Measurements from ENCODE around the gene ZNF558. TPM values are rescaled to one million over a fixed set of nuclear protein-coding genes. Genes with fewer than 3 reads are reported as not detected.

The ZNF558 gene
- total and polyA plus RNA-seq, 8 donors, result 8.7 to 26.3 (median 12.3) TPM

DNA sequence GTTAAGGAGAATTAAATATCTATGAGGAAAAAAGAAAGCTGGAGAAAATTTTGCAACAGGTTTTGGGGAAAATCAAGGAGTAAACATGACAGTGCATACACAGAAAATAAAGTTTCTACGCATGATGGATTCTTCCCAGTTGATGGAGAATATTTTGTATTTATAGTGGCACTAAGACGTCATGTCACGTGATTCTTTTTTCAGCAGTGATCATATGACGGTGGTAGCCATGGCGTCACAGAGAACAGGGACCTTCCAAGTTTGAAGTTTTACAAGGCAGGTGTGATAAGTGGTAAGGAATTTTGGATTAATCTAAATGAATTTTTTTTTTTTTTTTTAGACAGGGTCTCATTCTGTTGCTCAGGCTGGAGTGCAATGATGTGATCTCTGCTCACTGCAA lies 8.6 kb upstream of the ZNF558 start:
- Histone ChIP-seq H3K9me3 (no peaks in the 10 kb centered on the region), H3K27ac (no peak overlapping the region), H3K36me3 (no peaks in the 10 kb centered on the region), H3K4me3 (no peak overlapping the region), H3K27me3 (no peaks in the 10 kb centered on the region), H3K4me1 (no peaks in the 10 kb centered on the region)
- 75 to 87% methylated on average over 5 of the region's 5 CpGs for WGBS, 2 donors
- FAIRE-seq (no peak), DNase-seq (no peak), ATAC-seq (no peak)
- TF ChIP-seq, protein P1, sequence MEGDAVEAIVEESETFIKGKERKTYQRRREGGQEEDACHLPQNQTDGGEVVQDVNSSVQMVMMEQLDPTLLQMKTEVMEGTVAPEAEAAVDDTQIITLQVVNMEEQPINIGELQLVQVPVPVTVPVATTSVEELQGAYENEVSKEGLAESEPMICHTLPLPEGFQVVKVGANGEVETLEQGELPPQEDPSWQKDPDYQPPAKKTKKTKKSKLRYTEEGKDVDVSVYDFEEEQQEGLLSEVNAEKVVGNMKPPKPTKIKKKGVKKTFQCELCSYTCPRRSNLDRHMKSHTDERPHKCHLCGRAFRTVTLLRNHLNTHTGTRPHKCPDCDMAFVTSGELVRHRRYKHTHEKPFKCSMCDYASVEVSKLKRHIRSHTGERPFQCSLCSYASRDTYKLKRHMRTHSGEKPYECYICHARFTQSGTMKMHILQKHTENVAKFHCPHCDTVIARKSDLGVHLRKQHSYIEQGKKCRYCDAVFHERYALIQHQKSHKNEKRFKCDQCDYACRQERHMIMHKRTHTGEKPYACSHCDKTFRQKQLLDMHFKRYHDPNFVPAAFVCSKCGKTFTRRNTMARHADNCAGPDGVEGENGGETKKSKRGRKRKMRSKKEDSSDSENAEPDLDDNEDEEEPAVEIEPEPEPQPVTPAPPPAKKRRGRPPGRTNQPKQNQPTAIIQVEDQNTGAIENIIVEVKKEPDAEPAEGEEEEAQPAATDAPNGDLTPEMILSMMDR (IDR thresholded peaks at IDR 0.05), result no peak
- intact Hi-C loops (cut with DNase I), result no loop called here

DNA sequence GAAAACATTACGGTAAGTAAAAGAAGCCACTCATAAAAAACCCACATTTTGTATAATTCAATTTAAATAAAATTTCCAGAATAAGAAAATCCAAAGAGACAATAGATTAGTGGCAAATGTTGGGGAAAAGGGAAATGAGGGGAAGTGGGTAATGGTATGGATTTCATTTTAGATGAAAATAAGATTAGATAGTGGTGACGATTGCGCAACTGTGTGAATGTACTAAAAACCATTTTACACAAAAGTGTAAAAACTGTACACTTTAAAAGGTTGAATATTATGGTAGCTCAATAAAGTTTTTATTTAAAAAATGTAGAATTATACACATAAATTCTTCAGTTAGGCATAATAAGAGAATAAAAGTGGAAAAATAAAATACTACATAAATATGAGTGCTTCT lies 3.8 kb upstream of the ZNF558 start:
- Histone ChIP-seq H3K4me1 (peaks cover 0 to 5% (median 0%) of the 10 kb centered on the region in 3 donors), H3K4me3 (no peak overlapping the region), H3K9me3 (no peaks in the 10 kb centered on the region), H3K36me3 (no peaks in the 10 kb centered on the region), H3K27me3 (no peaks in the 10 kb centered on the region), H3K27ac (no peak overlapping the region)
- ATAC-seq, result no peak
- intact Hi-C loops (cut with DNase I), result no loop called here
- no peak for FAIRE-seq
- WGBS, 2 donors, result 82 to 86% methylated on average over 3 of the region's 3 CpGs
- TF ChIP-seq, protein P1 (IDR thresholded peaks at IDR 0.05), result no peak
- no peak for DNase-seq

DNA sequence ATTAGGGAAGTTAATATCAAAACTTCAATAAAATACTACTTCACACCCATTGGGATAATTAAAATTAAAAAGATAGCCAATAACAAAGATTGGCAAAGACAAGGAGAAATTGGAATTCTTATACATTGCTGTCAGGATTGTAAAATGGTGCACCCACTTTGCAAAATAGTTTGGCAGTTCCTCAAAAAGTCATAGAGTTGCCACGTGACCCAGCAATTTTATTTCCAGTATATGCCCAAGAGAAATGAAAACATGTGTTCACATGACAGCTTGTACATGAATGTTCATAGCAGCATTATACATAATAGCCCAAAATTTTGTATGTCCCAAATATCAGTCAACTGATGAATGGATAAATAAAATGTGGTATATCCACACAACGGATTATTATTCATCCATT lies 3.3 kb upstream of the ZNF558 start:
- FAIRE-seq (no peak), DNase-seq (no peak), ATAC-seq (no peak)
- Histone ChIP-seq H3K9me3 (no peaks in the 10 kb centered on the region), H3K27ac (no peak overlapping the region), H3K4me3 (no peak overlapping the region), H3K4me1 (peaks cover 0 to 5% (median 0%) of the 10 kb centered on the region in 3 donors), H3K27me3 (no peaks in the 10 kb centered on the region), H3K36me3 (no peaks in the 10 kb centered on the region)
- TF ChIP-seq, protein P1 (IDR thresholded peaks at IDR 0.05), result no peak
- WGBS, 2 donors, result 50 to 66% methylated on average over 2 of the region's 2 CpGs
- intact Hi-C loops (cut with DNase I), result no loop called here

DNA sequence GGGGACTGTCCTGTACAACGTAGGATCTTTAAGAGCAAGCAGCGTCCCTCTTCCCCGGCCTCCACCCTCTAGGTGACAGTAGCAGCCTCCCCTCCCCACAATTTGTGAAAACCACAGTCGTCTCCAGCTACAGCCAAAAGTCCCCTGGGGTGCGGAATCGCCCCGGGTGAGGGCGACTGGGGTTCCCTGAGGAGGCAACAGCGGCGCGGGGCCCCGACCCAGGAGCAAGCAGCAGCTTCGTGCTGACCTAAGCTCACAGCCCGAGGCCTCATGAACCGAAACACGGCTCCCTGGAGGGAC lies 322 bp downstream of the ZNF558 start:
- TF ChIP-seq, protein P1 (IDR thresholded peaks at IDR 0.05), result no peak
- Histone ChIP-seq H3K27ac (peak overlapping the region; percentile 83 to 95 (median 89)), H3K36me3 (no peaks in the 10 kb centered on the region), H3K27me3 (no peaks in the 10 kb centered on the region), H3K4me3 (peak overlapping the region; percentile 76 to 86 (median 79)), H3K9me3 (no peaks in the 10 kb centered on the region), H3K4me1 (peaks cover 0 to 5% (median 0%) of the 10 kb centered on the region in 3 donors)
- no peak for FAIRE-seq
- DNase-seq, result no peak
- WGBS, 2 donors, result 0 to 1% methylated on average over 15 to 16 of the region's 16 CpGs
- intact Hi-C loops (cut with DNase I), result no loop called here
- ATAC-seq, result peak in 3 of 4 donors; percentile 20 to 43 (median 22)

DNA sequence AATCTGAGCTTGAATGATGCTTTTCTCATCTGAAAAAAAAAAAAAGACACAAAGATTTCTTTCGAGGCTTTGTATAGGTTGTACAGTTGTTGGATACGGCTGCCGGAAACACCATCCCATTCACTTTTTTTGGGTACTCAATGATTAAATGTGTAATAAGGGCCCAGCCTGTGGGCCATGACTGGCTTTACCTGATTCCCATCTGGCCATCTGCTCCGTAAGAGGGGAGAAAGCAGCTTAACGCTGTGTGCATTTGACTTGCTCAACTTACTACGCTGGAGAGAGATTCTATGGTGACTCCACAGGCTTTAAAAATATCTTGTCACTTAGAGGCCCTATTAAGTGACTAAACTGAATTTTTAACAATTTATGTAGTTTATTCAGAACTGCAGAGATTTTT lies 731 bp downstream of the ZNF558 start:
- TF ChIP-seq, protein P1 (IDR thresholded peaks at IDR 0.05), result no peak
- Histone ChIP-seq H3K4me3 (peak overlapping the region; percentile 76 to 86 (median 79)), H3K27ac (peak overlapping the region in 2 of 4 donors; percentile 89), H3K4me1 (peaks cover 0 to 5% (median 0%) of the 10 kb centered on the region in 3 donors), H3K9me3 (no peaks in the 10 kb centered on the region), H3K36me3 (no peaks in the 10 kb centered on the region), H3K27me3 (no peaks in the 10 kb centered on the region)
- FAIRE-seq, result no peak
- DNase-seq, result no peak
- WGBS, 2 donors, result 41 to 43% methylated on average over 6 of the region's 6 CpGs
- intact Hi-C loops (cut with DNase I), result no loop called here
- no peak for ATAC-seq
